ENCODE data around the gene RCOR2.

RCOR2 gene

DNA sequence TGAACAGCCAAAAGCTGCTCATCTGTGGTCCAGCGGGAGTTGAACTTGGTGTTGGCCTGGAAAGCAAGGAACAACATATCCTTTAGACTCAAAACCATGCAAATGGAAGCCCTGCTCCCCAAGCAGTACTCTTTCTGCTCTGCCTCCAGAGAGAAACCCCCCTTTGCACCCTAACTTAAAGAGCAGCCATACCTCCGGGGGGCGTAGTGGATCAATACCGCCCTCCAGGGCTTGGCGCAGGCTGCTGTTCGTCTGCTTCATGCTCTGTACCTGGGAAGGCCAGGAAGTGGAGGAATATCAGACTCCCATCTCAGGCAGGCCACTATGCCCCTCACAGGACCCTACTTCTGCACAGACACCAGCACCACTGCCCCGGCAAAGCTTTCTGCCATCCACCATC lies 4.3 kb downstream of the RCOR2 start:
- no peak for TF ChIP-seq POLR2AphosphoS5 (IDR thresholded peaks at IDR 0.05; ENCODE audit: low read depth, low read length)
- TF ChIP-seq TAF1 (IDR thresholded peaks at IDR 0.05; ENCODE audit: borderline replicate concordance, low read depth, low read length) = no peak
- TF ChIP-seq POLR2A (IDR thresholded peaks at IDR 0.05; ENCODE audit: low read depth, low read length) = no peak
- DNase-seq (ENCODE audit: insufficient read length) (no peak), FAIRE-seq (no peak)

DNA sequence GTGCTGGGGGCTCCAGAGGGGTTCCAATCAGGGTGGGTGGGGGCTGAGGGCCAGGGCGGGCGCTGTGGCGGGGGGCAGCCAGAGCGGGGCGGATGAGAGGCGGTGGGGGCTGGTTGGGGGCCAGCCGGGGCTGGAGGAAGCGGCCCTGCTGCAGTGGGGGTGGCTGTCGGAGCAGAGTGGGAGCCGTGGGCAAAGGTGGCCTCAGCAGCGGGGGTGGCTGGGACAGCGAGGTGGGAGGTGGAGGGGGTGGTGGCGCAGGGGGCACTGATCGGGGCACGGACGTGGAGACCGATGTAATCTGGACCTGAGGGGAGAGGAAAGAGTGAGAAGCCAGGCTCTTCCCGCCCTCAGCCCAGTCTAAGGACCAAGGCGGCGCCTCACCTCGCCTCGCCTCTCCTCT lies 5.1 kb downstream of the RCOR2 start:
- FAIRE-seq (no peak), DNase-seq (ENCODE audit: insufficient read length) (no peak)
- TF ChIP-seq POLR2AphosphoS5 (IDR thresholded peaks at IDR 0.05; ENCODE audit: low read depth, low read length) (no peak), POLR2A (IDR thresholded peaks at IDR 0.05; ENCODE audit: low read depth, low read length) (no peak), TAF1 (IDR thresholded peaks at IDR 0.05; ENCODE audit: borderline replicate concordance, low read depth, low read length) (no peak)

DNA sequence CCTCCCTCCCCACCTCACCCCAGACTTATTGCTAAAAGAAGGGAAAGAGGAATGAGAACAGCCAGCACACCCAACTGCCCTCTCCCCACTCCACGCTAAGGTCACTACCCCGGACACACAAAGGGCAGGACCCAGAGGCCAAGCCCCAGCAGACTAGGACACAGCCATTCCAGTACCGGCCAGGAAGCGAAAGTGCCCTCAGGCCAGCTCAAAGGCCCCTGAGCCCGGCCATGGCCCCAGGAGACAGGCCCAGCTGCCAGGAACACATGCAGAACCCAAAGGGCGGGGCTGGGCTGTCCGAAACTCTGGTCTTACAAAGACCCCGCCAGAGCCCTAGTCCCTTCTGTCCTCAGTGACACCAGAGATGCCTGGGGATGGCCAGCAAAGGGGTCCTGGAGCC lies 5.5 kb downstream of the RCOR2 start:
- FAIRE-seq = no peak
- no peak for DNase-seq (ENCODE audit: insufficient read length)
- TF ChIP-seq POLR2A (IDR thresholded peaks at IDR 0.05; ENCODE audit: low read depth, low read length) (no peak), TAF1 (IDR thresholded peaks at IDR 0.05; ENCODE audit: borderline replicate concordance, low read depth, low read length) (no peak), POLR2AphosphoS5 (IDR thresholded peaks at IDR 0.05; ENCODE audit: low read depth, low read length) (no peak)

DNA sequence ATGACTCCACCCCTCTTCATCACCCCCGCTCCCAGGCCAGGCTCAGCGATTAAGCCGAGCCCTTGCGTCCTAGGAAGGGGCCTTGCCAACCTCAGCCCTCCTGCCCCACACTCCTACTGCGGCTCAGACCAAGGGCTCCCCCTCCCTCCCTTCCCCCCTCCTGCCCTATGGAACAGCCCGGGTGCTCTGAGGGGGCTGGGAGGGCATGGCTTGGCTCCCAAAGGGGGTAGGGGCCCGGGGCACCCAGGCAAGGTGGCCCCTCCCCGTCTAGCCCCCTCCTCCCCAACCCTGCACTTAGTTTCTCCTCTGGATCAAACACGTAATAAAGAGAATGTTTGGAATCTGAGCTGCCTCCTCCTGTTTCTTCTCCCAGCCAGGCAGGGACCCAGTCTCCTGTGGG lies 6.3 kb downstream of the RCOR2 start:
- FAIRE-seq = no peak

DNA sequence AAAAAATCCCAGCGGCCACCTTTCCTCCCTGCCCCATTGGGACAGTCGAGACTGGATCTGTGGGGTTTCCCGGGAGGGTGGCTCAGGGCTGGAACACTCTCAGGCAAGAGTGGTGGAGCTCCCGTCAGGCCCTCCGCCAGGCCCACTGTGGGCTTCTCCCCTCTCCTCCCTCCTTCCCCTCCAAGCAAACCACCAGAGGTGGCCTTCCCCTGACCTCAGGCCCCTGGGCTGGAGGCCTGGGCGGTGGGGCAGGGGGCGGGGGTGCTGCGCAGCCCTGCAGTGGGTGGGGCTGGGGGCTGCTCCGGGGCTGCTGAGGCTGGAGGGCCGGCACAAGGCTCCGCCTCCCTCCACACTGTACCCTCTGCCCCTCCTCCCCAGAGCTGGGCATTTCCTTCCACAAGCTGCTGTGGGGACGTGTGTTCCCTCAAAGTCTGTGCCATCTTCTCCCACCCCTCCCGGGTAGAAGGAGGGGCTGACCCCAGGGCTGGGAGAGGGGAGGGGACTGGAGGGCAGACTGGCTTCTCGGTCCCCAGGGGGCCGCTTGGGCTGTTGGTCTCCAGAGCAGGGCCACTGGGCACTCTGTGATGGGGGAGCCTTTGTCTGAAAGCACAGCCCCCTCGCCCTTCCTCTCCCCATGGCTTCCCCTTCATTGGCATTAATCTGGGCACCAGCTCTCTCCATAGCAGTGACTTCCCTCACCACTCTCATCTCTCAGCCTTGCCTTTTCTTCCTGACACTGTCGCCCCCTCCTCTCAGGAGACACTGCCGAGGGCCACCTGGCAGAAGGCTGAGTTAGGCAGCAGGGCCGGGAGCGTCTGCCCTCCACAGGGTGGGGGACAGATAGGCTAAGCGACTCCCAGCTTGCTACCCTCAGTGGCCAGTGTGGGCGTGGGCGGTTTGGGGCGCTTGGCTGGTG lies 7.1 kb downstream of the RCOR2 start:
- TF ChIP-seq POLR2A (IDR thresholded peaks at IDR 0.05; ENCODE audit: low read depth, low read length) (no peak), POLR2AphosphoS5 (IDR thresholded peaks at IDR 0.05; ENCODE audit: low read depth, low read length) (no peak), TAF1 (IDR thresholded peaks at IDR 0.05; ENCODE audit: borderline replicate concordance, low read depth, low read length) (no peak)
- DNase-seq (ENCODE audit: insufficient read length) (no peak), FAIRE-seq (no peak)

More for the DNA sequence above, 6.3 kb downstream of the RCOR2 start:
- DNase-seq (ENCODE audit: insufficient read length) = no peak
- no peak for TF ChIP-seq POLR2AphosphoS5 (IDR thresholded peaks at IDR 0.05; ENCODE audit: low read depth, low read length)
- no peak for TF ChIP-seq POLR2A (IDR thresholded peaks at IDR 0.05; ENCODE audit: low read depth, low read length)

DNA sequence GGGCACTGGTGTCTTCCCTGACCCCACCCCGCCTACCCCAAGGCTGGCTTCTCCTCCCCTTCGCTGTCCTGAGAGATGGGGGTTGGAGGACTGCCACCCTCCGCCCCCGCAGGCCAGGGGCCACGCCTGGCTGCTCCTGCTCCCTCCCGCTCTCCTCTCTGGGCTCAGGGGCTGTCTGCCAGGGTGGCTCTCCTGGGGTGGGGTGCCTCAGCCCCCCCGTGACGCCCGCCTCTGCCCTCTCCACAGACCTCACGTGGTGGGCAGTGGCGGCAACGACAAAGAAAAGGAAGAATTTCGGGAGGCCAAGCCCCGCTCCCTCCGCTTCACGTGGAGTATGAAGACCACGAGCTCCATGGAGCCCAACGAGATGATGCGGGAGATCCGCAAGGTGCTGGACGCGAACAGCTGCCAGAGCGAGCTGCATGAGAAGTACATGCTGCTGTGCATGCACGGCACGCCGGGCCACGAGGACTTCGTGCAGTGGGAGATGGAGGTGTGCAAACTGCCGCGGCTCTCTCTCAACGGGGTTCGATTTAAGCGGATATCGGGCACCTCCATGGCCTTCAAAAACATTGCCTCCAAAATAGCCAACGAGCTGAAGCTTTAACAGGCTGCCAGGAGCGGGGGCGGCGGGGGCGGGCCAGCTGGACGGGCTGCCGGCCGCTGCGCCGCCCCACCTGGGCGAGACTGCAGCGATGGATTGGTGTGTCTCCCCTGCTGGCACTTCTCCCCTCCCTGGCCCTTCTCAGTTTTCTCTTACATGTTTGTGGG lies 8.1 kb downstream of the RCOR2 start:
- DNase-seq (ENCODE audit: insufficient read length) = no peak
- no peak for TF ChIP-seq POLR2AphosphoS5 (IDR thresholded peaks at IDR 0.05; ENCODE audit: low read depth, low read length)
- TF ChIP-seq POLR2A (IDR thresholded peaks at IDR 0.05; ENCODE audit: low read depth, low read length) = no peak
- TF ChIP-seq TAF1 (IDR thresholded peaks at IDR 0.05; ENCODE audit: borderline replicate concordance, low read depth, low read length) = no peak
- no peak for FAIRE-seq

DNA sequence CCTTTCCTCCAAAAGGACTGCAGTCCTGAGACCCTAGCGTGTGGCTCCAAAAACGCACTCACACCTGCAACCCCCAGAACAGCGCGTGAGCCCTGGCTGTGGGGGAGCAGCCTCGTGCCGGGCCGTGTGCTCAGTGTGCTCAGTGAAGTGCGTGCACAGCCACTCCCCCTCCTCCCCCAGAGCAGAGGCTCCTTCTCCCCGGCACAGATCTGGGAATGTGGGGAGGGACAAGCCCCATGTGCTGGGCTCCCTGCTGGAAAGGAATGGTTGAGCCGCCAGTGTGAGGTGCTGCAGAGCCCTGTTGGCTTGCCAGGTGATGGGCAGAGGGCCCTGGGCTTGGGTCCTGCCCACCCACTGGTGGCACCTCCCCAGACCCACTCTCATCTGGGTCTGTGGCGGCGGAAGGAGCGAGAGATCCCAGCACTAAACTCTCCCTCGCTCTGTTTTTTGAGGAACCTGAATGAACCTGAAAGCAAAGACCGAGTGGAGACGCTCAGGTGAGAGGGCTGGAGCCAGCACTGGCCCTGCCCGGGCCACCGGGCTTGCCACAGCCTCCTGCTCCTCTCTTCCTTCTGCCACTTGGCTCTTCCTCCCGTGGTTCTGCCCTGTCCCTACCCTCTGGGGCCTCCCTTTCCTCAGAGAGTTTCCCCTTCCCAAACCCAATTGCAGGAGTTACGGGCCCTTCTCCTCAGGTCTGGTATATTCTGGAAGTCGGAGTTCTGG lies 9.0 kb downstream of the RCOR2 start:
- FAIRE-seq (no peak), DNase-seq (ENCODE audit: insufficient read length) (no peak)
- TF ChIP-seq POLR2A (IDR thresholded peaks at IDR 0.05; ENCODE audit: low read depth, low read length) (no peak), TAF1 (IDR thresholded peaks at IDR 0.05; ENCODE audit: borderline replicate concordance, low read depth, low read length) (no peak), POLR2AphosphoS5 (IDR thresholded peaks at IDR 0.05; ENCODE audit: low read depth, low read length) (no peak)

DNA sequence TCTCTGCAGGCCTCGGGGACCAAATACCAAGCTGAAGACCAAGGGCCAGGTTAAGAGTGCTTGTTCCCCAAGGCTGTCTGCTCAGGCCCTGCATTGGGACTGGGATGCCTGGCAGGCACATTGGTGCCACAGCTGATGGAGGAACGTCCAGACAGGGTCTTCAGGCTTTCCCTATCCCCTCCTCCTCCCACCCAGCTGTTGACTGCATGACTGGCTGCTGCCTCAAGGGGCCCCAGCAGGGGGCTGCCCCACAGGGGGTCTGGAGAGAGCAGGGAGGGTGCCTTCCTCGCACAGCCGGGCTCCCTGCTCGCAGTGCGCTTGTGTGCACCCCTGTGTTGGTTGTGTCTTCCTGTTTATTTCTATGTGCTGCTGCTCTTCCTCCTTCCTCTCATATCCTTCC lies 9.9 kb downstream of the RCOR2 start:
- TF ChIP-seq POLR2AphosphoS5 (IDR thresholded peaks at IDR 0.05; ENCODE audit: low read depth, low read length) (no peak), POLR2A (IDR thresholded peaks at IDR 0.05; ENCODE audit: low read depth, low read length) (no peak), TAF1 (IDR thresholded peaks at IDR 0.05; ENCODE audit: borderline replicate concordance, low read depth, low read length) (no peak)
- no peak for DNase-seq (ENCODE audit: insufficient read length)
- no peak for FAIRE-seq

DNA sequence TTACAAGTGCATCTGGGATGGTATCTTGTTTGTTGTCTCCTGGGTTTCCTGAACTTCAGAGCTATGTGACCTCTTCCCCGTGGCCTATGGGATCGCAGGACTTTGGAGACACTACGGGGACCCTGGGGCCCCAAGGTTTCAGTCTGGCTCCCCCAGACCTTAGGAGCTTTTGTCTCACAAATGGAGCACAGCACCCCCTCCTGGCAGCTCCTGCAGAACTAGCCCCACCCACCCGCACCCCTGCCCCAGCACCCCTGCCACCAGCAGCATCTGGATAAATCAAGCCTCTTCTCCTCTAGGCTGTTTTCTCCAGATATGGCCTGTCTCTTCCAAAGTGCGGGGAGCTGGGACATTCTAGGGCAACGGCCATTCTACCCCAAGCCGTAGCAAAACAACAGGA lies 10.4 kb downstream of the RCOR2 start:
- TF ChIP-seq TAF1 (IDR thresholded peaks at IDR 0.05; ENCODE audit: borderline replicate concordance, low read depth, low read length) (no peak), POLR2AphosphoS5 (IDR thresholded peaks at IDR 0.05; ENCODE audit: low read depth, low read length) (no peak), POLR2A (IDR thresholded peaks at IDR 0.05; ENCODE audit: low read depth, low read length) (no peak)
- DNase-seq (ENCODE audit: insufficient read length) = no peak
- FAIRE-seq = no peak

DNA sequence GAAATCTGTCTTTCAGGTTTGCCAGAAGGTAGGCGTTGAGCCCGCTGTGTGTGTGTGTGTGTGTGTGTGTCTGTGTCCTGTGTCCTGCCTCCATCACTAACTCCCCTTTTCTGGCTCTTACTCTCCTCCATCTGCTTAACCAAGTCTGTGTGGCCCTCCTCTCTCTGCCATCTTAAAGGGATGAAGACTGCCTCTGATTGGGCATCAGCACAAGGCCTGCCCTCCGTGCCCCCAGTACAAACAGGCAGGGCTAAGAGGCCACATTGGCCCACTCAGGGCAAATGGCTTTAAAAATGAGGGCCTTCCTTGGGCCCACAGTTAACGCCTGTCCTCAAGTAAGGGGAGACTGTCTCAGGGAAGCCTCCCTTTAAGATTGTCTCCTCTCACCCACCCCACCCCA lies 10.9 kb downstream of the RCOR2 start:
- TF ChIP-seq POLR2AphosphoS5 (IDR thresholded peaks at IDR 0.05; ENCODE audit: low read depth, low read length) (no peak), TAF1 (IDR thresholded peaks at IDR 0.05; ENCODE audit: borderline replicate concordance, low read depth, low read length) (no peak), POLR2A (IDR thresholded peaks at IDR 0.05; ENCODE audit: low read depth, low read length) (no peak)
- FAIRE-seq (no peak), DNase-seq (ENCODE audit: insufficient read length) (no peak)

DNA sequence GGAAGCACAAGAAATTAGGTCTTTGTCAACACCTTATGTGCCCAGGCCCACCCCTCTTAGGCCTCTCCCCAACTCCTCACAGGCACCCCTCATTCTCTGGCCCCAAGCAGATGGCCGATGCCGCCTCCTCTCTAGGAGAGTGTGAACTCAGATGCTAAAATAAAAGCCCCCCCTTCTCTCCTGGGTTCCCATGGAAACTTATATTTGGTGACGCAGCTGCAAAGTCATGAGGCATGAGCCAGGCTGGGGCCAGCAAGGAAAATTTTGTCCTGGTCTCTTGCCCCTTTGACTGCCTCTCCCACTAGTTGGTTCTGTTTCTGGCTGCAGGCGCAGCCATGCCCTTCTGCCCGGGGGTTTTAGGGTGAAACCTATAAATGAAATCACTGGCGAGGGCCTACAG lies 11.8 kb downstream of the RCOR2 start:
- TF ChIP-seq POLR2AphosphoS5 (IDR thresholded peaks at IDR 0.05; ENCODE audit: low read depth, low read length) (no peak), TAF1 (IDR thresholded peaks at IDR 0.05; ENCODE audit: borderline replicate concordance, low read depth, low read length) (no peak), POLR2A (IDR thresholded peaks at IDR 0.05; ENCODE audit: low read depth, low read length) (no peak)
- FAIRE-seq (no peak), DNase-seq (ENCODE audit: insufficient read length) (no peak)

Measured in GM12892 (cell line).